Measurements from ENCODE around the gene CLDND2. TPM values are rescaled to one million over a fixed set of nuclear protein-coding genes. Genes with fewer than 3 reads are reported as not detected.

Gene CLDND2
- total RNA-seq, 1 experiment from 2014 or later: not detected

DNA sequence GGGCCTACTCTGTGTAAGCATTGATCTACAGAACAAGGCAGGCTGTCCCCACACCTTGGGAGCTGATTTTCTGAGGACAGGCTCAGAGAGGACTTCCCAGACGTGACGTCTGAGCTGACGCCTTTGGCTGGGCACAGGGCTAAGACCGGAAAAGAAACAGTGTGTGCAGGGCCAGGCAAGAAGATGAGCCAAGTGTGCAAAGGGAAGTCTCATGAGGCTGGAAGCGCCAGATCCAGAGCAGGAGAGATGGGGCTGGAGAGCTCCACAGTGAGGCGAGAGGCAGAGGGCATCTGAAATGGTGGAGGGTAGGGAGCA lies 44.7 kb downstream of the CLDND2 start:
- no peak overlapping the region for H3T11ph ChIP-seq (ENCODE audit: low read length)
- Mint-ChIP-seq H3K4me3 (no peak overlapping the region), H3K4me1 (peaks cover 9 to 22% of the 10 kb centered on the region in 2 experiments), H3K27me3 (ENCODE audit: low read depth) (peaks cover 5% of the 10 kb centered on the region), H3K9me3 (no peaks in the 10 kb centered on the region), H3K36me3 (ENCODE audit: insufficient read depth in 1 of 3, low read depth in 3 of 3) (peaks cover 5 to 16% (median 9%) of the 10 kb centered on the region in 3 experiments; a peak in 5 of 7 replicates), H3K27ac (no peak overlapping the region)
- no peak for DNase-seq
- H3K4ac ChIP-seq (ENCODE audit: low read depth, low read length): no peak overlapping the region
- H4K20me1 ChIP-seq (ENCODE audit: control insufficient read depth, insufficient read depth, insufficient read length): no peaks in the 10 kb centered on the region
- no peak overlapping the region for H3K4me2 ChIP-seq (ENCODE audit: insufficient read depth, insufficient read length, low read length)
- H3K14ac ChIP-seq (ENCODE audit: insufficient read depth, low read length): no peak overlapping the region
- H3K9ac ChIP-seq (ENCODE audit: extremely low read depth, insufficient read length, low read length): no peak overlapping the region
- H2AK5ac ChIP-seq (ENCODE audit: insufficient read length, low read length): no peak overlapping the region
- H3K79me1 ChIP-seq (ENCODE audit: insufficient read depth, low read depth, low read length, poor library complexity, severe bottlenecking): no peaks in the 10 kb centered on the region
- no peak overlapping the region for H2BK20ac ChIP-seq (ENCODE audit: low read depth, low read length, poor library complexity, severe bottlenecking)
- no peaks in the 10 kb centered on the region for H3K27me3 ChIP-seq (ENCODE audit: insufficient read depth, low read length)
- no peaks in the 10 kb centered on the region for H3K9me3 ChIP-seq (ENCODE audit: control insufficient read depth, low read depth, low read length)
- no CpG with 5 or more reads among the region's 6 CpGs for WGBS (ENCODE audit: extremely low coverage, insufficient read length, low lambda C conversion rate)
- no peak overlapping the region for H2BK120ac ChIP-seq (ENCODE audit: low read depth, low read length, poor library complexity, severe bottlenecking)
- no peaks in the 10 kb centered on the region; the same call in 1 of the 2 replicates for H3K4me1 ChIP-seq (ENCODE audit: insufficient read depth, low read length)
- H2AFZ ChIP-seq (ENCODE audit: low read length): no peak overlapping the region
- TF ChIP-seq, protein P1, sequence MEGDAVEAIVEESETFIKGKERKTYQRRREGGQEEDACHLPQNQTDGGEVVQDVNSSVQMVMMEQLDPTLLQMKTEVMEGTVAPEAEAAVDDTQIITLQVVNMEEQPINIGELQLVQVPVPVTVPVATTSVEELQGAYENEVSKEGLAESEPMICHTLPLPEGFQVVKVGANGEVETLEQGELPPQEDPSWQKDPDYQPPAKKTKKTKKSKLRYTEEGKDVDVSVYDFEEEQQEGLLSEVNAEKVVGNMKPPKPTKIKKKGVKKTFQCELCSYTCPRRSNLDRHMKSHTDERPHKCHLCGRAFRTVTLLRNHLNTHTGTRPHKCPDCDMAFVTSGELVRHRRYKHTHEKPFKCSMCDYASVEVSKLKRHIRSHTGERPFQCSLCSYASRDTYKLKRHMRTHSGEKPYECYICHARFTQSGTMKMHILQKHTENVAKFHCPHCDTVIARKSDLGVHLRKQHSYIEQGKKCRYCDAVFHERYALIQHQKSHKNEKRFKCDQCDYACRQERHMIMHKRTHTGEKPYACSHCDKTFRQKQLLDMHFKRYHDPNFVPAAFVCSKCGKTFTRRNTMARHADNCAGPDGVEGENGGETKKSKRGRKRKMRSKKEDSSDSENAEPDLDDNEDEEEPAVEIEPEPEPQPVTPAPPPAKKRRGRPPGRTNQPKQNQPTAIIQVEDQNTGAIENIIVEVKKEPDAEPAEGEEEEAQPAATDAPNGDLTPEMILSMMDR (conservative IDR thresholded peaks at IDR 0.05): no peak
- no peak overlapping the region for H4K5ac ChIP-seq (ENCODE audit: insufficient read length, low read depth, low read length)
- no peak overlapping the region for H4K91ac ChIP-seq (ENCODE audit: insufficient read length, low read depth, low read length)
- H2BK15ac ChIP-seq (ENCODE audit: low read depth, low read length): no peak overlapping the region
- no peak overlapping the region for H4K8ac ChIP-seq (replicated peaks; ENCODE audit: insufficient read length, low read depth, low read length)
- no peak overlapping the region for H3K27ac ChIP-seq (ENCODE audit: insufficient read length, low read depth, low read length)
- no peak overlapping the region for H3K23ac ChIP-seq (ENCODE audit: insufficient read length, low read depth, low read length)
- H2BK12ac ChIP-seq (ENCODE audit: insufficient read length, low read depth, low read length): no peak overlapping the region
- H2BK5ac ChIP-seq (ENCODE audit: insufficient read length, low read length): no peak overlapping the region
- H3K79me2 ChIP-seq (ENCODE audit: insufficient read depth, low read length): no peaks in the 10 kb centered on the region
- peaks cover 8% of the 10 kb centered on the region for H3K23me2 ChIP-seq (ENCODE audit: insufficient read length, low read depth, low read length, poor library complexity, severe bottlenecking)
- H3K56ac ChIP-seq (ENCODE audit: insufficient read length, low read depth, low read length): no peak overlapping the region
- H3K18ac ChIP-seq (ENCODE audit: insufficient read length, low read depth, low read length): no peak overlapping the region

All from H9 (cell line).